ENCODE measurements around the gene L3MBTL4. TPM values are rescaled to one million over a fixed set of nuclear protein-coding genes. Genes with fewer than 3 reads are reported as not detected.

L3MBTL4 gene
- polyA plus RNA-seq, 3 donors from 2014 or later, result 3.9 to 6.7 (median 4.1) TPM

DNA sequence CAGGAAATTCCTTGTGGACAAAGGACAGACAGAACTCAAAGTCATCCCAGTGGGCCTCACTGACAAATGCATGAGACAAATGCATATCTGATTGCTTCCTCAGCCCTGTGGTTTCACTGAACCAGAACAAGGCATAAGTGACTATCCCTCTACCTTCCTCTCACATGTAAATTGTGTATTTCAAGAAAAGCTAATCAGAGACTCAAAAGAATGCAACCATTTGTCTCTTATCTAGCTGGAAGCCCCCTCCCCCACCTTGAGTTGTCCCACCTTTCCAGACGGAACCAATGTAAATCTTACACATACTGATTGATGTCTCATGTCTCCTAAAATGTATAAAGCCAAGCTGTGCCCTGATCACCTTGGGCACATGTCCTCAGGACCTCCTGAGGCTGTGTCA is 417.4 kb downstream of the L3MBTL4 start:
- Mint-ChIP-seq H3K4me3 (no peak overlapping the region), H3K36me3 (peaks cover 7 to 30% (median 15%) of the 10 kb centered on the region in 3 donors), H3K4me1 (peaks cover 5 to 11% of the 10 kb centered on the region in 2 donors), H3K27me3 (ENCODE audit: low read depth in 3 of 3) (peaks cover 0 to 4% (median 0%) of the 10 kb centered on the region in 3 donors), H3K27ac (peak overlapping the region in 1 of 6 donors; percentile 47), H3K9me3 (peaks cover 0 to 11% (median 9%) of the 10 kb centered on the region in 6 donors)
- DNase-seq, result no peak

DNA sequence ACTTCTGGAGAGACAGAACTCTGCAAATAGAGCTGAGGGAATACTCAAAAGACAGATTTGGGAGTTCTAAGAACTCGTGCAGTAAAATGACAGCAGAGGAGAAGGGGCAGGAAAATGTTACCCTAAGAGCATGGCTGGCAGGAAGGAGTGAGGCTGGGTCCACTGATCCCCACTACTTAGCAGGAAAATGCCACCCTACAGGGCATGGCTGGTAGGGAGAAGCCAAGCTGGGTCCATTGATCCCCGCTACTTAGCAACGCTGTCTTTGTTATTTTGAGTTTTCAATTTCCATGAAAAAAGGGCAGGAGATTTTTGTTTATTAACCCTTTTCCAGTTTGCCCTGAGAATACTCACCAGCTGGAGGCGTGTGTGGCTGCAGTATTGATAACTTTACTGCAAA is 419.1 kb downstream of the L3MBTL4 start:
- Mint-ChIP-seq H3K27ac (no peak overlapping the region), H3K4me3 (no peak overlapping the region)
- no peak for DNase-seq

DNA sequence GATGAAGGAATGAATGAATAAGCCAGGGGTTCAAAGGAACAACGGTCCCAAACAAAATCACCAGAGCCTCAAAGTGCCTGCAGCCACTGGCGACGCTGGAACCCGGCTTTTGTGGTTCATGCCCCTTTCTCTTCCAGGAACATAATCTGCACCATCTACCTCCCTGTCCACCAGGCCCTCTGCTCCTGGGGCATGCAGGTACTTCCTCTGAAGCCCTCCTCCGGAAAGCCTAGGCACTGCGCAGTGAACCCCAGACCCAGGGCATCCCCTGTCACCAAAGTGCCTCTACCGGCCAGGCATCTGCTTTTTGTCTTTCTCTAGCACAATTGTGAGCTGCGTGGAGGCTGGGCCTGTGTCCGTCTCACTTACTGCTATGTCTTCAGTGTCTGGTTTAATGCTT is 420.8 kb downstream of the L3MBTL4 start:
- no peak overlapping the region for H3K27ac Mint-ChIP-seq
- no peak for DNase-seq
- H3K4me1 Mint-ChIP-seq, result peaks cover 1 to 3% of the 10 kb centered on the region in 2 donors
- H3K36me3 Mint-ChIP-seq, result peaks cover 0 to 18% (median 8%) of the 10 kb centered on the region in 3 donors
- H3K4me3 Mint-ChIP-seq, result no peak overlapping the region
- peaks cover 0 to 2% (median 0%) of the 10 kb centered on the region in 3 donors for H3K27me3 Mint-ChIP-seq (ENCODE audit: low read depth in 3 of 3)
- no peaks in the 10 kb centered on the region for H3K9me3 Mint-ChIP-seq

More for the DNA sequence above, 419.1 kb downstream of the L3MBTL4 start:
- H3K9me3 Mint-ChIP-seq, result peaks cover 0 to 11% (median 9%) of the 10 kb centered on the region in 6 donors
- H3K4me1 Mint-ChIP-seq, result peaks cover 5 to 11% of the 10 kb centered on the region in 2 donors
- H3K36me3 Mint-ChIP-seq, result peaks cover 7 to 31% (median 19%) of the 10 kb centered on the region in 3 donors
- peaks cover 0 to 2% (median 0%) of the 10 kb centered on the region in 3 donors for H3K27me3 Mint-ChIP-seq (ENCODE audit: low read depth in 3 of 3)

DNA sequence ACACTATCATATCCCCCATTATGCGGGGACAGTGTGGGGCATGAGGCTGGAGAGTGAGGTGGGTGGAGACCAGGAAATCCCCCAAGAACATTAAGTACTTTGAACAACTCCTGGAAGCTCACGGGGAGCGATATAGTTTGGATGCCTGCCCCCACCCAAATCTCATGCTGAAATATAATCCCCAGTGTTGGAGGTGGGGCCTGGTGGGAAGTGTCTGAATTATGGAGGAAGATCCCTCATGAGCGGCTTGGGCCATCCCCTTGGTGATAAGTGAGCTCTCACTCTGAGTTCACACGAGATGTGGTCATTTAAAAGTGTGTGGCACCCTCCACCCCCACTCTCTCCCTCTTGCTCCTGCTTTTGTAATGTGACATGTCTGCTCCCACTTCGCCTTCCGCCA is 422.3 kb downstream of the L3MBTL4 start:
- Mint-ChIP-seq H3K9me3 (no peaks in the 10 kb centered on the region), H3K4me3 (no peak overlapping the region), H3K4me1 (no peaks in the 10 kb centered on the region), H3K36me3 (peaks cover 0 to 17% (median 8%) of the 10 kb centered on the region in 3 donors), H3K27me3 (ENCODE audit: low read depth in 3 of 3) (no peaks in the 10 kb centered on the region), H3K27ac (no peak overlapping the region)
- no peak for DNase-seq

DNA sequence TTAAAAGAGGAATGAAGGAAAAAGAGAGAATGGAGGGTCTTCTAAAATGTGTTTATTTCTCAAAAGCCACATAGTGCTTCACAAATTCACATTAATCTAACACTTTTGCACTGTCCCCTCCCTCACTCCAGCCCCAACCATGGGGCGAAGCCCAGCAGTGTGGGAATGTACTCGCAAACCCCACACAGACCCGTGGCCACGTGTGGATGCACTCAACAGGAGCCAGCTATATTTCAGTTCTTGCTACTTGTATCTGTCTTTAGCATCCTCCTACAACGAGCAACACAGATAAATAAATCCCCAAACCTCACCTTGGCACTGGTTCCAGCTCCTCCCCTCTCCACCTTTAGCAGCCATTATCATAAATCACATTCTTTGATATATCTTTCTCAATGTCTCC is 427.5 kb downstream of the L3MBTL4 start:
- Mint-ChIP-seq H3K36me3 (peaks cover 0 to 11% (median 5%) of the 10 kb centered on the region in 3 donors), H3K27me3 (ENCODE audit: low read depth in 3 of 3) (no peaks in the 10 kb centered on the region), H3K27ac (no peak overlapping the region), H3K4me3 (no peak overlapping the region), H3K4me1 (no peaks in the 10 kb centered on the region), H3K9me3 (no peaks in the 10 kb centered on the region)
- no peak for DNase-seq

DNA sequence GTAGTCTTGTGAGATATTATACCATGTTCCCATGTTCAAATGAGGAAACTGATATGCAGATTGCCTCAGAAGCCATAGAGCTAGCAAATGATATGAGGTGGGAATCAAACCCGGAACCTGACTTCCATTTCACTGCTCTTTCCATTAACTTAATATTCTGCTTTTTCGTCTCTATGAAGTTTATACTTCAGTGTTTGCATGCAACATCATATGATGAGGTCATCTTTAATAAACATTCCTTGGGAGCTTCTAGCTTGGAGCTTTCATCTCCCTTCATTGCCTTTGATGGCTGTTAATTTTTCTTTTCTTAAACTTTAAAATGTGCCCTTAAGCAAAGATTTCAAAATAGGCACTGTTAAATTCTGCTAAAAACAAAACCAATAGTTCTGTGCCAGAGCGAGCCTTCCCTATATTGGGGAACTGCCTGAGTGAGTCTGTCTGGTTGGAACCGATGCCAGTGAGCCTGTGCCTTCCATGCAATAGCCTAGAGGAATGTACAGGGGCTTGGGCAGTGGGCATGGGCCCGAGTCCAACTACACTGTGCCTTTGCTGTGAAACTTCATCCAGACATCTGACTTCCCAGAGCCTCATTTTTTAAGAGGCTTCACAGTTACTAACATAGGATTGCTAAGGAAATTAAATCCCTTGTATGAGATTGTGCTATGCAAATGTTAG is 428.3 kb downstream of the L3MBTL4 start:
- peaks cover 0 to 7% (median 5%) of the 10 kb centered on the region in 3 donors for H3K36me3 Mint-ChIP-seq
- H3K27ac Mint-ChIP-seq, result no peak overlapping the region
- H3K27me3 Mint-ChIP-seq (ENCODE audit: low read depth in 3 of 3), result no peaks in the 10 kb centered on the region
- H3K9me3 Mint-ChIP-seq, result no peaks in the 10 kb centered on the region
- DNase-seq, result no peak
- no peaks in the 10 kb centered on the region for H3K4me1 Mint-ChIP-seq
- H3K4me3 Mint-ChIP-seq, result no peak overlapping the region

DNA sequence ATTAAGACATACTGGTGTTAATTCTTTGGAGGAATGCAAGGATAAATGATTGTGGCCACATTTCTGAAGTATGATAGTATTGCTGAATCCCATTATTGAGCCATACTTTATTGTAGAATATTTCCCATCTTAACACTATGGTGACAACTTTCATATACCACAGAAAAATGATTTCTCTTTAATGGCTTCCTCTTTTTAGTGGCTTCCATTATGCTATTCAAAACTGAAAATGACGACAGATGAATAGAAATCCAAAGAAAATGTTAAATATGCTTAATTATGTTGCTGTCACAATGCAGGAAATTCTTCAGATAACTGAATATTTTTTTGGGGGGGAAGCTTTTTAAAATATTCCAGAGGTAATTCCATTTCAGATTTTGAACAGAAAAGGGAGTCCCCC is 430.5 kb downstream of the L3MBTL4 start:
- no peak for DNase-seq
- Mint-ChIP-seq H3K36me3 (peaks cover 0 to 7% (median 0%) of the 10 kb centered on the region in 3 donors), H3K4me1 (peaks cover 0 to 4% of the 10 kb centered on the region in 2 donors), H3K4me3 (no peak overlapping the region), H3K27ac (no peak overlapping the region), H3K27me3 (ENCODE audit: low read depth in 3 of 3) (no peaks in the 10 kb centered on the region), H3K9me3 (no peaks in the 10 kb centered on the region)

DNA sequence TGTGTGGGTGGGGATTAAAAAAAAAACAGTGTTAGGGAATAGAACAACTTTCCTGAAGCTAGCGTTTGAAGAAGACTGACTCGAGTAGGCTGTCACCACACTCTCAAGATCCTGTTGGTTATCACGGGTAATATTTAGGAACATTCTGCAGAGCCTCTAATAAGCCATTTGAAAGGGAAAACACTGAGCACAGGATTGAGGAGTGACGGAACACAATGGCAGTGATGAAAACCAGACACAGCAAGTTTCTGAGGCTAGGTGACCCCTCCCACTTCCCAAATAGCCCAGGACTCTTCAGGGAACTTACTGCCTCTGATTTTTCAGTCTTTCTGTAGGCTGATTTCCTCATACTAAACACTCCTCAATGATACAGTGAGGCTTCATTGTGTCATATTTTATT is 431.2 kb downstream of the L3MBTL4 start:
- Mint-ChIP-seq H3K9me3 (no peaks in the 10 kb centered on the region), H3K27me3 (ENCODE audit: low read depth in 3 of 3) (no peaks in the 10 kb centered on the region), H3K4me1 (peaks cover 0 to 4% of the 10 kb centered on the region in 2 donors), H3K4me3 (no peak overlapping the region), H3K27ac (no peak overlapping the region), H3K36me3 (peaks cover 0 to 7% (median 0%) of the 10 kb centered on the region in 3 donors)
- no peak for DNase-seq

DNA sequence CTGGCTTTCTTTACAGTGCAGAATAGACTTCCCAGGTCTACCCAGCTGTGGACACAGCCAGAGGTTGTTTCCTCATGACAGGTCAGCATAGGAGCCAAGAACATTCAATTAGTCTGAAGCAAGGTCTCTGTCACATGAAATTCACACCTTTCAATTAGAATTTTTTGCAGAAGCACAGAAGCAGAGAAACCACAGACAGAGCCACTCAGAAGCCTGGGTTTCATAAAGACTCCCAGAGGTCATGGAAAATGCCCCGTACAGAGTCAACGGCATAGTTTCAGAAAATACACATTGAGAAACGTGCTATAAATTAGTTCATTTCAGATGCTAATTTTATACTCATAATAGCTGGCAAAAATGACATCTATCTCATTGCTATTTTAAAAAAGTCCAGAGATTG is 432.4 kb downstream of the L3MBTL4 start:
- no peaks in the 10 kb centered on the region for H3K9me3 Mint-ChIP-seq
- H3K27ac Mint-ChIP-seq, result no peak overlapping the region
- H3K4me1 Mint-ChIP-seq, result peaks cover 0 to 4% of the 10 kb centered on the region in 2 donors
- H3K27me3 Mint-ChIP-seq (ENCODE audit: low read depth in 3 of 3), result no peaks in the 10 kb centered on the region
- DNase-seq, result no peak
- H3K4me3 Mint-ChIP-seq, result no peak overlapping the region
- peaks cover 0 to 7% (median 0%) of the 10 kb centered on the region in 3 donors for H3K36me3 Mint-ChIP-seq

DNA sequence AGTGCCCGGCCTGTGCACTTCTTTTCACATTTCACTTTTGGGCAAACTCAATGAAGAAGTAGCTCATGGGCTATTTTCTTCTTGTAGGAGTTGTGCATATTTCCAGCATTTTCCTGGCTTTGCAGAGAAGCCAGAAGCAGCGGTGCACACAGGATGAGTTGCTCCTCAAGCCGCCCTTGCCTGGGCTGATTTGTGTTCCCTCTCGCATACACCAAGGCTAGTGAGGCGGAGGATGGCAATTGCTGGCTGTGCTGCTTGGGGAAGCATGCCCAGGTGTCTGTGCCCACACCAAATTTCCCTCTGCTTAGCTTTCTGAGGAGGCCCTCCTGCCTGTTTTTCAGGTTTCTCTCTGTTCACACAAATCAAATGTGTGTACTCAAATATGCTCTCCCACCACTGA is 434.0 kb downstream of the L3MBTL4 start:
- peaks cover 0 to 4% (median 0%) of the 10 kb centered on the region in 3 donors for H3K36me3 Mint-ChIP-seq
- H3K4me1 Mint-ChIP-seq, result peaks cover under 1 to 4% of the 10 kb centered on the region in 2 donors
- H3K27me3 Mint-ChIP-seq (ENCODE audit: low read depth in 3 of 3), result peaks cover 0 to under 1% (median 0%) of the 10 kb centered on the region in 3 donors
- no peak overlapping the region for H3K27ac Mint-ChIP-seq
- H3K4me3 Mint-ChIP-seq, result no peak overlapping the region
- DNase-seq, result no peak
- H3K9me3 Mint-ChIP-seq, result no peaks in the 10 kb centered on the region

DNA sequence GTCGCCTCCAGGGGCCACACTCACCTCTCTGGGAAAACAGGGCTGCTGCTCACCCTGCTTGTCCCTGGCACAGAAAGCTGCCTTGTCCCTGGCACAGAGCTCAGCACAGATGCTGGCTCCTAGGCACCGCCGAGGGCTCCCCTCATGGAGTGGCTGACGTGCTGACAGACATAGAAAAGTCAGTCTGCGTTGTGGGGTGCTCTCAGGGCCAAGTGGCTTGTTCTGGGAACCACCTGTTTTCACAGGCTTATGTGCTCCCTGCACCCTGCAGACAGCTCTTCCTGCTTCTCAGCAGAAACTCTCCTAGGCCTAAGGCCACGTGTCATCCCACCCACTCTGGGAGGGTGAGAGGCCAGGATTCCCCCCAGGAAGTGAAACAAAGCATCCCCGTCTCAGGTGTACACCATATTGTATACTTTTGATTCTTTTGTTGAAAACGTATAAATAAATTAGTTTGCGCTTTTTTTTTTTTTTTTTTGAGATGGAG is 434.7 kb downstream of the L3MBTL4 start:
- Mint-ChIP-seq H3K9me3 (no peaks in the 10 kb centered on the region), H3K4me1 (peaks cover 6 to 7% of the 10 kb centered on the region in 2 donors), H3K4me3 (no peak overlapping the region), H3K27ac (no peak overlapping the region), H3K27me3 (ENCODE audit: low read depth in 3 of 3) (peaks cover 0 to 1% (median 0%) of the 10 kb centered on the region in 3 donors), H3K36me3 (peaks cover 0 to 6% (median 0%) of the 10 kb centered on the region in 3 donors)
- DNase-seq, result no peak

DNA sequence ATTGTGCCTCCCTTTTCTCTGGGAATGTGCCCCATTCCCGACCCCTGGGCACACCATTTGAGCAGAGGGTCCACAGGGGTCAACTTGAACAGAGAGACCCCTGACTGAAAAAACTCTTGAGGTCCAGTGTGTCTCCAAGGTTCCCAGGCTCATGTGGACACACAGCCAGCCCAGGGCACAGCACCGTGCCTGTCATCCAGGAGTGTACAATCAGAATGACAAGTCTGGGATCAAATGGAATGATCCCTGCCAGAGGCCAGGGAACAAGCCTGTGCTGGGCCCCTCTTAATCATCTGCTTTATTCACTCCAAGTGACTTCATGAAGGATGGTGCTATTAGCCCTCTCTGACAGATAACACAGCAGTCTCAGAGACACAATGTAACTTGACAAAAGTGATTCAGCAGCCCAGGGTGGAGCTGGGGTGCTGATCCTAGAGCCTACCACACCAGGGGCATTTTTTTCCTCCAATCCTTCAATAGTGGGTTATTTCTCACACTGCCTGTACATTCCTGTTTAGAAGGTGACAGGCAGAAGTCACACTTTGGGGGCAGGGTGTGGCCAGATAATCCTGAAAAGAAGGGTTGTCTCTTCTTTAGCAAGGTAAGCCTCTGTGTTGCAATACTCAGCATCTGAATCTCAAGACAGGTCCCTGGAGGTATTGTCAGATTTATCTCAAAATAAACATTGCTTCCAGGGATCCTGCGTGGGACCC is 435.4 kb downstream of the L3MBTL4 start:
- Mint-ChIP-seq H3K27me3 (ENCODE audit: low read depth in 3 of 3) (peaks cover 0 to 1% (median 0%) of the 10 kb centered on the region in 3 donors), H3K9me3 (no peaks in the 10 kb centered on the region), H3K4me1 (peaks cover 6 to 7% of the 10 kb centered on the region in 2 donors), H3K27ac (no peak overlapping the region), H3K4me3 (no peak overlapping the region), H3K36me3 (peaks cover 0 to 6% (median 0%) of the 10 kb centered on the region in 3 donors)
- no peak for DNase-seq

DNA sequence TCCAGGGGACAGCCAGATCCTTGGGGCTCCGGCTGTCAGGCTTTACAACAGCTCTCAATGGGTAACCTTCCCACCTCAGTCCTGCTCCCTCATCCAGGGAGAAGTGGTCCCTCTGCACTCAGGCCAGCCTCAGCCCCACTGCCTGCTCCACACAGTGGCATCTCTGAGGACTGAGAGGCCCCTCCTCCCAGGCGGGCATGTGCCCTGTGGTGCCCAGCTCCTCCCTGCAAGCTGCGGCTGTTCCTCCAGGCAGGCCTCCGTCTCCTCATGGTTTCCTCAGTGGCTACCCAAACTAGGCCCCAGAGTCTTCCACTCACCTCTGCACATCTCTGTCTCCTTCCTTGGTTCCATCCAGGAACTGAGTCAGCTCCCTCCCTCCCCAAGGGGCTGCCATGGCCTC is 437.7 kb downstream of the L3MBTL4 start:
- H3K27me3 Mint-ChIP-seq (ENCODE audit: low read depth in 3 of 3), result peaks cover 0 to 1% (median 0%) of the 10 kb centered on the region in 3 donors
- no peak overlapping the region for H3K27ac Mint-ChIP-seq
- peaks cover 6 to 7% of the 10 kb centered on the region in 2 donors for H3K4me1 Mint-ChIP-seq
- H3K4me3 Mint-ChIP-seq, result no peak overlapping the region
- H3K9me3 Mint-ChIP-seq, result no peaks in the 10 kb centered on the region
- no peak for DNase-seq
- peaks cover 0 to 6% (median 4%) of the 10 kb centered on the region in 3 donors for H3K36me3 Mint-ChIP-seq

All from immature natural killer cell (primary cell).